T-cell (primary cell): ENCODE results near the gene EEF1A2. TPM values are rescaled to one million over a fixed set of nuclear protein-coding genes. Genes with fewer than 3 reads are reported as not detected.

ENCODE experiments used
- ATAC-seq, 4 experiments: fragments of 200-7000 bp in 3 of 4; fragments of 150-1000 bp in 1 of 4; cut with Tn5 transposase; replicated peaks in 1 of 4; 1 replicate in 3 of 4; 2 replicates in 1 of 4; pipeline ENCODE4 v1.10.0; 2021; ENCODE audit warnings: moderate library complexity in 3 of 4, mild to moderate bottlenecking in 2 of 4, moderate number of reproducible peaks in 1 of 4
- CTCF ChIA-PET, 2 donors: fragments of 300-600 bp; sonication (Branson Sonifier 250); formaldehyde crosslinking; loops; one replicate each; lab custom pipeline; 2022; ENCODE audit warnings: antibody characterized with exemption in 2 of 2; lab: Charles Lee
- POLR2A ChIA-PET, 2 donors: fragments of 300-600 bp; sonication (Branson Sonifier 250); formaldehyde crosslinking; loops; one replicate each; lab custom pipeline; 2022; ENCODE audit warnings: antibody characterized with exemption in 2 of 2; lab: Charles Lee
- DNase-seq, 35 experiments: peaks; one replicate each; pipeline versions ENCODE4 v3.0.0 to v3.0.0-alpha.2; 2013 to 2023
- H3K27ac ChIP-seq: one replicate; pipeline ENCODE4 v1.5.1; 2013; ENCODE audit warnings: low read length
- H3K27me3 ChIP-seq, 2 experiments: replicated peaks in 1 of 2; 1 replicate in 1 of 2; 2 replicates in 1 of 2; pipeline versions ENCODE4 v1.6.1 to v1.7.0; 2013; ENCODE audit warnings: low read length in 1 of 2, mixed read lengths in 1 of 2; ENCODE audit not compliant: control insufficient read depth in 2 of 2, insufficient read depth in 2 of 2; ENCODE audit errors: extremely low read depth in 1 of 2
- H3K36me3 ChIP-seq, 2 donors: 1 replicate in 1 of 2; 2 replicates in 1 of 2; pipeline versions ENCODE4 v1.6.1 to v1.7.0; 2013; ENCODE audit warnings: low read length in 1 of 2; ENCODE audit not compliant: control insufficient read depth in 2 of 2, insufficient read depth in 1 of 2; ENCODE audit errors: extremely low read depth in 1 of 2
- H3K4me1 ChIP-seq, 2 experiments: 1 replicate in 1 of 2; 2 replicates in 1 of 2; pipeline versions ENCODE4 v1.6.1 to v1.7.0; 2013; ENCODE audit warnings: low read length in 2 of 2, mixed read lengths in 1 of 2; ENCODE audit not compliant: insufficient read depth in 2 of 2, control insufficient read depth in 1 of 2; ENCODE audit errors: extremely low read depth in 1 of 2
- H3K4me3 ChIP-seq, 2 donors: 1 replicate in 1 of 2; 2 replicates in 1 of 2; pipeline versions ENCODE4 v1.5.1 to v1.7.0; 2013; ENCODE audit warnings: mild to moderate bottlenecking in 2 of 2, low read length in 1 of 2, moderate library complexity in 1 of 2; ENCODE audit not compliant: control insufficient read depth in 1 of 2; ENCODE audit errors: extremely low read depth in 1 of 2
- H3K9me3 ChIP-seq: 2 replicates; pipeline ENCODE4 v1.7.0; 2013
- H3K27ac Mint-ChIP-seq, 2 donors: one replicate each; pipeline ENCODE4 v1.8.0; 2020 to 2021; ENCODE audit warnings: mild to moderate bottlenecking in 2 of 2, mixed read lengths in 2 of 2
- H3K27me3 Mint-ChIP-seq, 2 donors: one replicate each; pipeline ENCODE4 v1.8.0; 2021 to 2022; ENCODE audit warnings: mixed read lengths in 2 of 2
- H3K36me3 Mint-ChIP-seq: one replicate; pipeline ENCODE4 v1.8.0; 2021; ENCODE audit warnings: mixed read lengths
- H3K4me1 Mint-ChIP-seq, 3 donors: one replicate each; pipeline ENCODE4 v1.8.0; 2020 to 2022; ENCODE audit warnings: mixed read lengths in 3 of 3, mild to moderate bottlenecking in 1 of 3
- H3K4me3 Mint-ChIP-seq, 3 donors: one replicate each; pipeline ENCODE4 v1.8.0; 2020 to 2022; ENCODE audit warnings: mild to moderate bottlenecking in 3 of 3, mixed read lengths in 3 of 3, moderate library complexity in 3 of 3
- H3K9me3 Mint-ChIP-seq, 3 donors: one replicate each; pipeline ENCODE4 v1.8.0; 2020 to 2022; ENCODE audit warnings: mixed read lengths in 3 of 3
- WGBS: methylation state at CpG from one replicate; pipeline ENCODE4 v1.1.5; 2013; ENCODE audit warnings: missing lambda C conversion rate; ENCODE audit not compliant: insufficient coverage; 5-methylcytosine and 5-hydroxymethylcytosine counted together
- total RNA-seq, 35 experiments: library from RNA in 6 of 35; stranded (reverse) in 6 of 35; fragments of 120-200 nt in 1 of 35; gene quantifications; one replicate each; pipeline versions ENCODE4 v1.2.1 to v1.2.4 and lab custom pipeline; 2013 to 2026

EEF1A2 gene
- total RNA-seq, 5 donors from 2014 or later (not counting 1 experiment from before 2014, with no cell fraction given), result 0.50 to 3.1 (median 1.1) TPM

- peaks cover 0 to 8% (median 3%) of the 10 kb centered on the region in 3 donors for H3K4me1 Mint-ChIP-seq
- ChIA-PET CTCF (no interaction called here), POLR2A (no interaction called here)
- 79% methylated on average over 12 of the region's 17 CpGs for WGBS
- DNase-seq, result no peak
- Histone ChIP-seq H3K4me3 (no peak overlapping the region), H3K9me3 (no peaks in the 10 kb centered on the region), H3K4me1 (peaks cover 0 to 20% of the 10 kb centered on the region in 2 experiments), H3K36me3 (no peaks in the 10 kb centered on the region), H3K27me3 (peaks cover 4 to 88% of the 10 kb centered on the region in 2 experiments), H3K27ac (no peak overlapping the region)
- no peaks in the 10 kb centered on the region for H3K36me3 Mint-ChIP-seq
- no peak overlapping the region for H3K27ac Mint-ChIP-seq
- no peaks in the 10 kb centered on the region for H3K9me3 Mint-ChIP-seq
- ATAC-seq, result no peak
- no peak overlapping the region for H3K4me3 Mint-ChIP-seq
- peaks cover 23 to 66% of the 10 kb centered on the region in 2 donors for H3K27me3 Mint-ChIP-seq
These were observed 39.9 kb downstream of the EEF1A2 start for GRCh38 chr20:63459070-63459380.

DNA sequence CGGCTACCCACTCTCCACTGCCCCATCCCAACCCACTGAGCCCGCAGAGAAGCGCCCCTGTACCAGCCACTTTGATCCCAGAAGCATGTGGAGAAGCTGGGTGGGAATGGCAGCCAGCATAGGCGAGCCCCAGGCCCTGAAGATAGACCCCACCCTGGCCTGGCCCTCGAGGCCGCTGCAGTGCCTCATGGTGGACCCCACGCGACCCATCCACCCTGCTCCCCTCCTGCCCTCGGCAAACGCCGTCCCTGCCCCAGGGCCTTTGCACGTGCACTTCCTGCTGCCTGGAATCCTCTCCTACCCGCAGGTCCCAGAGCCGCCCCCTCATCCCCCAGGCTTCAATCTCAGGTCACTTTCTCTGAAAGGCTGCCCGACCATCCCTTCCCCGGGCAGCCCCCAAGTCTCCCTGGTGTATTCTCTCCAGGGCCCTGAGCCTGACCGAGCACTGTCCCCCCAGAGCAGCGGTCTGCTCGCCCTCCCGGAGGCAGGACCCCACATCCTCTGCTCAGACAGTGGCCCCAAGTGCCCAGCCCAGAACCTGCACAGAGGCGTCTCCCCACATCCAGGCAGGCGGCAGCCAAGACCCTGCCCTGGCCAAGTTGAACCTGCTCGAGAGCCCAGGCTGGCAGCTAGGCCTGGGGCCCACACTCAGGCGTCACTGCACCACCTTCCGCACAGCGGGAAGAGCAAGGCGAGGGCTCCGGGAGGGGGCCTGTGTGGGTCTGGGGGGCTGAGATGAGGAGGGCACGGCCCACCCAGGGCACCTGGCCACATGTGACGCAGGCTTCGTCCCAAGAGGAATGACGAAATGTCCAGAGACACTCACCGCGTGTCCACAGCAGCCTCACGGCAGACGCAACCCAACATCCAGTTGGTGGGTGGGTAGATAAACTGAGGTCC, 40.5 kb downstream of the EEF1A2 start:
- Histone ChIP-seq H3K27me3 (peaks cover 2 to 88% of the 10 kb centered on the region in 2 experiments), H3K4me1 (peaks cover 0 to 26% of the 10 kb centered on the region in 2 experiments), H3K27ac (no peak overlapping the region), H3K9me3 (no peaks in the 10 kb centered on the region), H3K4me3 (no peak overlapping the region), H3K36me3 (no peaks in the 10 kb centered on the region)
- ATAC-seq, result no peak
- no peak overlapping the region for H3K4me3 Mint-ChIP-seq
- POLR2A ChIA-PET, result no interaction called here
- CTCF ChIA-PET, result no interaction called here
- DNase-seq, result no peak
- H3K4me1 Mint-ChIP-seq, result peaks cover 0 to 10% (median 4%) of the 10 kb centered on the region in 3 donors
- no peak overlapping the region for H3K27ac Mint-ChIP-seq
- no peaks in the 10 kb centered on the region for H3K36me3 Mint-ChIP-seq
- H3K27me3 Mint-ChIP-seq, result peaks cover 23 to 66% of the 10 kb centered on the region in 2 donors
- no peaks in the 10 kb centered on the region for H3K9me3 Mint-ChIP-seq
- WGBS, result 85% methylated on average over 26 of the region's 36 CpGs

GRCh38 chr20:63457737-63458136, 41.1 kb downstream of the EEF1A2 start:
- ChIA-PET POLR2A (no interaction called here), CTCF (no interaction called here)
- Histone ChIP-seq H3K27ac (no peak overlapping the region), H3K4me3 (no peak overlapping the region), H3K36me3 (no peaks in the 10 kb centered on the region), H3K4me1 (peaks cover 0 to 28% of the 10 kb centered on the region in 2 experiments), H3K9me3 (no peaks in the 10 kb centered on the region), H3K27me3 (peaks cover 2 to 85% of the 10 kb centered on the region in 2 experiments)
- H3K4me3 Mint-ChIP-seq, result no peak overlapping the region
- H3K27ac Mint-ChIP-seq, result no peak overlapping the region
- H3K27me3 Mint-ChIP-seq, result peaks cover 21 to 62% of the 10 kb centered on the region in 2 donors
- ATAC-seq (peak in 3 of 4 experiments; percentile 19 to 32 (median 31)), DNase-seq (no peak)
- peaks cover 0 to 12% (median 4%) of the 10 kb centered on the region in 3 donors for H3K4me1 Mint-ChIP-seq
- 23% methylated on average over 17 of the region's 17 CpGs for WGBS
- no peaks in the 10 kb centered on the region for H3K9me3 Mint-ChIP-seq
- no peaks in the 10 kb centered on the region for H3K36me3 Mint-ChIP-seq

- H3K9me3 ChIP-seq, result no peaks in the 10 kb centered on the region
- peaks cover 2 to 81% of the 10 kb centered on the region in 2 experiments for H3K27me3 ChIP-seq
- H3K27ac ChIP-seq, result no peak overlapping the region
- peaks cover 0 to 28% of the 10 kb centered on the region in 2 experiments for H3K4me1 ChIP-seq
- POLR2A ChIA-PET, result no interaction called here
- WGBS, result 86% methylated on average over 36 of the region's 40 CpGs
- H3K9me3 Mint-ChIP-seq, result no peaks in the 10 kb centered on the region
- H3K4me3 Mint-ChIP-seq, result no peak overlapping the region
- no peak overlapping the region for H3K4me3 ChIP-seq
- H3K4me1 Mint-ChIP-seq, result peaks cover 0 to 12% (median 4%) of the 10 kb centered on the region in 3 donors
- H3K36me3 Mint-ChIP-seq, result no peaks in the 10 kb centered on the region
- CTCF ChIA-PET, result no interaction called here
- DNase-seq (no peak), ATAC-seq (no peak)
- H3K36me3 ChIP-seq, result no peaks in the 10 kb centered on the region
- H3K27ac Mint-ChIP-seq, result no peak overlapping the region
- peaks cover 17 to 60% of the 10 kb centered on the region in 2 donors for H3K27me3 Mint-ChIP-seq
These were observed 42.2 kb downstream of the EEF1A2 start for GRCh38 chr20:63456429-63457284.

DNA sequence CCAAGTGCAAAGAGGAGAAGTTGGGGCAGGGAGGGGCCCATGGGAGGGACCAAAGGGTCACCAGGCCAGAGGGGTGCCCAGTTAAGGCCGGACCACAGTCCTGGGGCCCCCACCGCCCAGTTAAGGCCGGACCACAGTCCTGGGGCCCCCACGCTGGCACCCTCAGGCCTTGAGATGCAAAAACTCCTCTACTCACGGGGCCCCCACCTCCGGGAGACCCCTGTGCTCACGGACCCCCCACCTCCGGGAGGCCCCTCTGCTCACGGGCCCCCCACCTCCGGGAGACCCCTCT, 43.4 kb downstream of the EEF1A2 start:
- ATAC-seq, result no peak
- H3K36me3 ChIP-seq, result no peaks in the 10 kb centered on the region
- H3K27me3 ChIP-seq, result peaks cover 0 to 73% of the 10 kb centered on the region in 2 experiments
- H3K9me3 Mint-ChIP-seq, result no peaks in the 10 kb centered on the region
- no peak overlapping the region for H3K4me3 Mint-ChIP-seq
- peaks cover 0 to 12% (median 4%) of the 10 kb centered on the region in 3 donors for H3K4me1 Mint-ChIP-seq
- no peak overlapping the region for H3K27ac ChIP-seq
- no peaks in the 10 kb centered on the region for H3K9me3 ChIP-seq
- ChIA-PET POLR2A (no interaction called here), CTCF (no interaction called here)
- H3K36me3 Mint-ChIP-seq, result no peaks in the 10 kb centered on the region
- H3K27me3 Mint-ChIP-seq, result peaks cover 12 to 51% of the 10 kb centered on the region in 2 donors
- H3K4me1 ChIP-seq, result peaks cover 0 to 28% of the 10 kb centered on the region in 2 experiments
- WGBS, result 89% methylated on average over 3 of the region's 10 CpGs
- no peak overlapping the region for H3K27ac Mint-ChIP-seq
- DNase-seq, result no peak
- no peak overlapping the region for H3K4me3 ChIP-seq

DNA sequence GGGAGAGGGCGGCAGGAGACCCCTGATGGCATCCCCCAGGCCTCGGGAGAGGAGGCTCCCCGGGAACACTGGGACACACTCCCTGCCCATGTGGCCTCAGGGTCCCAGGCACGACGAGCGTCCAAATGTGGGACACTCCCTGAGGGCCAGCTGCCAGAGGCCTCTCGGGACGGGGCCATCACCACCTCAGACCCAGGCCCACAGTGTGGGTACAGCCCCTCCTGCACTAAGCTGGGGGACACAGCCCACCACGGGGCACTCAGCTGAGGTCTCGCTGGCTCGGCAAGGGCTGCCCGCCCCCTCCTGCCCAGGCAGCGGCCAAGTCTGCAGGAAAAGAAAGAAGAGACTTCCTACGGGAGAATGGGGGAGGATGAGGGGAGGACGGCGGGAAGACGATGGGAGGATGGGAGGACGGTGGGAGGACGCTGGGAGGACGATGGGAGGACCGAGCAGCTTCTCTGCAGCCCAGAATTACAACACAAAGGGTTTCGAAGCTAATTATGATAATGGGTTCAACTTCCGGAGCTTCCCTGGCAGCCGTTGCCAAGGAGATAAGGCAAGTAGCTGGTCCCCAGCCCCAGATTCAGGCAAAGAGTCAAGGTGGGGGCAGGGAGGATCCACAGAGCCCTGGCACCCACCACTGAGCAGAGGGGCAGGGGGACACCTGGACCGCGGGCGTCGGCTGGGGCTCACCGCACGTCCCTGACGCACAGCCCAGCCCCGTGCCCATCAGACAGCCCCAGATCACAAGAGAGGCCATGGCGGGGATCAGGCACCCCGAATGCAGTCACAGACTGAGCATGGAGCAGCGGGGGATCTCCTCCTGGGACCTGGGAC, 43.9 kb downstream of the EEF1A2 start:
- ATAC-seq (no peak), DNase-seq (no peak)
- H3K27me3 ChIP-seq, result peaks cover 0 to 71% of the 10 kb centered on the region in 2 experiments
- Mint-ChIP-seq H3K4me3 (no peak overlapping the region), H3K27ac (no peak overlapping the region), H3K9me3 (no peaks in the 10 kb centered on the region), H3K27me3 (peaks cover 12 to 47% of the 10 kb centered on the region in 2 donors), H3K4me1 (peaks cover 0 to 12% (median 4%) of the 10 kb centered on the region in 3 donors), H3K36me3 (no peaks in the 10 kb centered on the region)
- ChIA-PET CTCF (no interaction called here), POLR2A (no interaction called here)
- no peaks in the 10 kb centered on the region for H3K9me3 ChIP-seq
- no peak overlapping the region for H3K4me3 ChIP-seq
- WGBS, result 66% methylated on average over 32 of the region's 35 CpGs
- no peaks in the 10 kb centered on the region for H3K36me3 ChIP-seq
- H3K27ac ChIP-seq, result no peak overlapping the region
- H3K4me1 ChIP-seq, result peaks cover 0 to 28% of the 10 kb centered on the region in 2 experiments
